Testis (tissue), 3 donors: ENCODE measurements around the gene ZNF100. TPM values are rescaled to one million over a fixed set of nuclear protein-coding genes. Genes with fewer than 3 reads are reported as not detected.

Experiments used
- DNase-seq: peaks from one replicate; pipeline ENCODE4 v3.0.0-alpha.2; 2019
- H3K27ac ChIP-seq, 2 donors: fragments of 200-600 bp; sonication (generic); one replicate each; pipeline ENCODE4 v1.5.1; 2019
- H3K27me3 ChIP-seq: fragments of 200-600 bp; sonication (generic); one replicate; pipeline ENCODE4 v1.5.1; 2019
- H3K36me3 ChIP-seq: fragments of 200-600 bp; sonication (generic); one replicate; pipeline ENCODE4 v1.5.1; 2017; ENCODE audit warnings: low read depth; ENCODE audit errors: missing control alignments
- H3K4me1 ChIP-seq: fragments of 200-600 bp; sonication (generic); one replicate; pipeline ENCODE4 v1.5.1; 2019
- H3K4me3 ChIP-seq, 2 donors: fragments of 200-600 bp; sonication (generic); one replicate each; pipeline ENCODE4 v1.5.1; 2017 to 2019
- H3K9me3 ChIP-seq: fragments of 200-600 bp; sonication (generic); one replicate; pipeline ENCODE4 v1.5.1; 2017
- POLR2A ChIP-seq: fragments of 450-650 bp; IDR thresholded peaks from one replicate; pipeline ENCODE4 v1.6.1; 2017; ENCODE audit warnings: antibody characterized with exemption, mild to moderate bottlenecking, moderate library complexity
- WGBS, 2 donors: methylation state at CpG; one replicate each; pipeline ENCODE4 v1.1.5; 2018; 5-methylcytosine and 5-hydroxymethylcytosine counted together
- intact Hi-C: fragments of 100-400 bp; cut with DNase I; formaldehyde crosslinking; loops from one replicate; pipeline ENCODE4 v1.15.1; 2023; ENCODE audit warnings: low total_unique reads
- polyA plus RNA-seq: library from polyadenylated mRNA; stranded (reverse); fragments of 350-450 nt; fragmentation: Illumina TruSeq; extraction: RNeasy Lipid Tissue Mini Kit (QIAGEN cat#74804); gene quantifications from one replicate; pipeline ENCODE4 v1.2.3, GENCODE V29; 2014; ENCODE audit warnings: low read depth, low replicate concordance; ENCODE audit not compliant: insufficient read depth
- total RNA-seq, 2 donors: library from RNA; depleted of rRNA; stranded (reverse); fragments of >200 nt; gene quantifications; one replicate each; pipeline ENCODE4 v1.2.3, GENCODE V29; 2016
- TF ChIP-seq, protein P1 (sequence below), 3 experiments: fragments of 450-650 bp in 2 of 3; fragments of 200-600 bp in 1 of 3; sonication (generic) in 1 of 3; IDR thresholded peaks; one replicate each; pipeline ENCODE4 v1.5.1; 2016 to 2019; ENCODE audit warnings: antibody characterized with exemption in 3 of 3, mild to moderate bottlenecking in 2 of 3, moderate library complexity in 1 of 3

Gene ZNF100
- total and polyA plus RNA-seq, 3 donors from 2014 or later, result 9.9 to 20.3 (median 15.4) TPM

DNA sequence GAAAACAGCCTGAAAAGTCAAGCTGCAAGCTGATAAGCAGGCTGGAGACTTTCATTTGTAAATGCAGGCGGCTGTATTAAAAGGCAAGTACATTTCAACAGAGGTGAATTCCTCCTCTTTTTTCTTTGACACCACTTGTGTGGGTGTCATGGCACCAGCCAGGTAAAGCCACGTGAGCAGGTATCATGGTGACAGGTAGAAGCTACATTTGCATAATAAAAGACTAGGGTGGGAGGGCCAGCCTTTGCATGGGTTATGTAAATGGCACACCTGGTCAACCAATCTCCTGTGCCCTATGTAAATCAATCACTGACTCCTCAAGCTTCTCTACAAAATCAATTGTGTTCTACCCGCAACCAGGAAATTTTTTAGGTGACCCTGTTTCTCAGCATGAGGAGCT lies 68.2 kb downstream of the ZNF100 start:
- TF ChIP-seq, protein P1, sequence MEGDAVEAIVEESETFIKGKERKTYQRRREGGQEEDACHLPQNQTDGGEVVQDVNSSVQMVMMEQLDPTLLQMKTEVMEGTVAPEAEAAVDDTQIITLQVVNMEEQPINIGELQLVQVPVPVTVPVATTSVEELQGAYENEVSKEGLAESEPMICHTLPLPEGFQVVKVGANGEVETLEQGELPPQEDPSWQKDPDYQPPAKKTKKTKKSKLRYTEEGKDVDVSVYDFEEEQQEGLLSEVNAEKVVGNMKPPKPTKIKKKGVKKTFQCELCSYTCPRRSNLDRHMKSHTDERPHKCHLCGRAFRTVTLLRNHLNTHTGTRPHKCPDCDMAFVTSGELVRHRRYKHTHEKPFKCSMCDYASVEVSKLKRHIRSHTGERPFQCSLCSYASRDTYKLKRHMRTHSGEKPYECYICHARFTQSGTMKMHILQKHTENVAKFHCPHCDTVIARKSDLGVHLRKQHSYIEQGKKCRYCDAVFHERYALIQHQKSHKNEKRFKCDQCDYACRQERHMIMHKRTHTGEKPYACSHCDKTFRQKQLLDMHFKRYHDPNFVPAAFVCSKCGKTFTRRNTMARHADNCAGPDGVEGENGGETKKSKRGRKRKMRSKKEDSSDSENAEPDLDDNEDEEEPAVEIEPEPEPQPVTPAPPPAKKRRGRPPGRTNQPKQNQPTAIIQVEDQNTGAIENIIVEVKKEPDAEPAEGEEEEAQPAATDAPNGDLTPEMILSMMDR (IDR thresholded peaks at IDR 0.05), result no peak
- TF ChIP-seq POLR2A, result no peak
- no peak for DNase-seq
- intact Hi-C loops, result no loop called here
- Histone ChIP-seq H3K36me3 (no peaks in the 10 kb centered on the region), H3K4me3 (no peak overlapping the region), H3K4me1 (no peaks in the 10 kb centered on the region), H3K27me3 (no peaks in the 10 kb centered on the region), H3K9me3 (no peaks in the 10 kb centered on the region), H3K27ac (no peak overlapping the region)
- WGBS, 2 donors, result 47 to 74% methylated on average over 3 of the region's 3 CpGs

DNA sequence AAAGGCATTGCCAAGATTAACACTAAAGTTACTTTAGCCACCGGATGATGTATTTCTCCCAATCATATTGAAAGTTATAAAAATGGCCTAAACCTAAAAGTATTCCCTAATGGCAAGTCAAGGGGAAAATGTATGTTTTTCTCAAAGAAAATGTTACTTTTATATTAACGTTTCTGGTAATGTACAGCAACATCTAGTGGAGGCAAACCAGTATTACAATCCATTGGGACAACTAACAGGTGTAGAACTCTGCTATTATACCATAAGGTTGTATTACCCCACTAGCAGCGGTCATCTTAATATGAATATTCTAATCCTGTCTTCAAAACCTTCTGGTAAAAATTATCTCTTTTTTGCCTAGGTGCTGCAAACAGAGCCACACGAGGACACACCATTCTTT lies 69.2 kb downstream of the ZNF100 start:
- TF ChIP-seq, protein P1 (IDR thresholded peaks at IDR 0.05), result peak; percentile 50 to 62 (median 51)
- TF ChIP-seq POLR2A, result no peak
- H3K27ac ChIP-seq, result no peak overlapping the region
- no peaks in the 10 kb centered on the region for H3K4me1 ChIP-seq
- H3K4me3 ChIP-seq, result no peak overlapping the region
- H3K36me3 ChIP-seq, result no peaks in the 10 kb centered on the region
- intact Hi-C loops, result no loop called here
- H3K27me3 ChIP-seq, result no peaks in the 10 kb centered on the region
- no peaks in the 10 kb centered on the region for H3K9me3 ChIP-seq
- 22 to 37% methylated on average over 4 of the region's 4 CpGs for WGBS, 2 donors
- no peak for DNase-seq

DNA sequence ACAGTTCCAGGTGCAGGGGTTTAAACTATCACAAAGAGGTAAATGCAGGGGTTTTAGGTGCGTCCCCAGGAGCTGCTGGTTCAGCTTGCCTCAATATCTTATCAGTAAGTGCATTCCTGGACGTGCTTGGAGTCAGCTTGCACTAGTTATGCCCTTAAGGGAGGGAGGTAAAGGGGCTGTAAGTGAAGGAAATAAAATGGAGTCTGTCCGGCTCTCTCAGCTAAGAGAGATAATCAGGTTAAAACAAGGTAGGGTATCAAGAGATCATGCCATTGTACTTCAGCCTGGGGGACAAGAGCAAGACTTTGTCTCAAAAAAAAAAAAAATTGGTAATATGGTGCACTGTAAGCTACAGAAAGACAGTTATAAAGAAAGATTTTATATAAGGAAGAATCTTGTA lies 69.7 kb downstream of the ZNF100 start:
- Histone ChIP-seq H3K36me3 (no peaks in the 10 kb centered on the region), H3K27ac (no peak overlapping the region), H3K4me1 (no peaks in the 10 kb centered on the region), H3K9me3 (no peaks in the 10 kb centered on the region), H3K4me3 (no peak overlapping the region), H3K27me3 (no peaks in the 10 kb centered on the region)
- TF ChIP-seq, protein P1 (IDR thresholded peaks at IDR 0.05), result no peak
- no peak for TF ChIP-seq POLR2A
- intact Hi-C loops, result no loop called here
- 34 to 42% methylated on average over 3 of the region's 3 CpGs for WGBS, 2 donors
- no peak for DNase-seq

DNA sequence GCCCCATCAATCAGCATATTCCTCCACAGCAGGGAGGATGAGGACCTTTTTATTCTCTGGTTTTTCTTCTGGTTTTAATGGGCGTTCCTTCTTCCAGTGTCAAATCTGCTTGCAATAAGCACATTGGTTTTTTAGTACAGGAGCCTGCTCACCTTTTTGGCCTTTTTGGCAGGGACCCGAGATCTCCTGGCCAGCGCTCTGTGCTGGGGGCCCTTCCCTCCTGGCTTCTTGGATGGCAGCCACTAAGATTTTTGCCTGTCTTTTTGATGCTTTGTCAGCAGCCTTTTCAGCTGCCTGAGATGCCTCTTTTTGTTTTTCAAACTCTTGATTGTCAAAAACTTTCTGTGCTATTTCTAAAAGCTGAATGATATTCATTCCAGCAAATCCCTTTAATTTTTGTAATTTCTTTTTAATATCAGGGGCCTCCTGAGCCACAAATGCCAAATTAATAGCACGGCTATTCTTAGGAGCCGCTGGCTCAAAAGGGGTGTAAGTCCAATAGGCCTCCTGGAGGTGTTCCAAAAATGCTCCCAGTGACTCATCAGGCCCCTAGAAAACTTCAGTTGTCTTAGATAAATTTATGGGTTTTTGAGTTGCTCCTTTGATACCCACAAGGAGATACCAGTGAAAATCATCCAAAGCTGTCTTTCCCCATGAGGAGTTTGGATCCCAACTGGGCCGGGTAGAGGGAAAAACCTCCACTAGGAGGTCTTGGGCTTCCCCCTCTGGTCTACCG lies 73.0 kb downstream of the ZNF100 start:
- no peaks in the 10 kb centered on the region for H3K27me3 ChIP-seq
- H3K9me3 ChIP-seq, result no peaks in the 10 kb centered on the region
- H3K36me3 ChIP-seq, result no peaks in the 10 kb centered on the region
- no peak overlapping the region for H3K27ac ChIP-seq
- no peak for TF ChIP-seq POLR2A
- TF ChIP-seq, protein P1 (IDR thresholded peaks at IDR 0.05), result no peak
- no peaks in the 10 kb centered on the region for H3K4me1 ChIP-seq
- H3K4me3 ChIP-seq, result no peak overlapping the region
- 66 to 76% methylated on average over 7 of the region's 7 CpGs for WGBS, 2 donors
- no peak for DNase-seq
- intact Hi-C loops, result no loop called here

DNA sequence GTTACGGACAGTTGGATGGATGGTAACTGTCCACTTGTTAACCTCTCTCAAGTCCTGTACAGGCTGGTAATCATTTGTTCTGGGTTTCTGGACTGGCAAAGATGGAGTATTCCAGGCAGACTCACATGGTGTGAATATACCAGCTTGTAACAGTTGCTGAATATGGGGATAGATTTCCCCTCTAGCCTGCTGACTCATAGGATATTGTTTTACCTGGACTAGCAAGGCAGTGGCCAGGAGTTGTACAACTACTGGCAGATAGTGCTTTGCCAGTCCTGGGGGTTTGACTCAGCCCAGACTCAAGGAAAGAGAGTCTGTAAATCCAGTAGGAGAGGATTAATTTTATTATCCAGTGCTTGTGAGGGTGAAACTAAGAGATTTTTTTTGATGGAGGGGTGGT lies 74.0 kb downstream of the ZNF100 start:
- no peaks in the 10 kb centered on the region for H3K4me1 ChIP-seq
- no peak overlapping the region for H3K27ac ChIP-seq
- no peak for TF ChIP-seq POLR2A
- TF ChIP-seq, protein P1 (IDR thresholded peaks at IDR 0.05), result no peak
- DNase-seq, result no peak
- H3K27me3 ChIP-seq, result no peaks in the 10 kb centered on the region
- H3K36me3 ChIP-seq, result no peaks in the 10 kb centered on the region
- 96 to 100% methylated on average over 1 of the region's 1 CpG for WGBS, 2 donors
- no peaks in the 10 kb centered on the region for H3K9me3 ChIP-seq
- no peak overlapping the region for H3K4me3 ChIP-seq
- intact Hi-C loops, result no loop called here
